HepG2 (cell line): ENCODE data around the gene CCNT2. TPM values are rescaled to one million over a fixed set of nuclear protein-coding genes. Genes with fewer than 3 reads are reported as not detected.

Source experiments
- ATF7 ChIP-seq, 2 experiments: fragments of 450-650 bp in 1 of 2; sonication (generic) in 1 of 2; formaldehyde crosslinking in 1 of 2; IDR thresholded peaks; 2 replicates each; pipeline versions ENCODE4 v1.4.0 to v1.6.1; 2016 to 2020; ENCODE audit warnings: antibody characterized with exemption in 1 of 2, mild to moderate bottlenecking in 1 of 2, missing genetic modification reagents in 1 of 2
- CCDC6 ChIP-seq: sonication (generic); formaldehyde crosslinking; IDR thresholded peaks from 2 replicates; pipeline ENCODE4 v1.8.1; 2022; ENCODE audit warnings: mild to moderate bottlenecking, missing genetic modification reagents, moderate library complexity
- HMG20A ChIP-seq: IDR thresholded peaks from 2 replicates; pipeline ENCODE4 v1.6.1; 2016; ENCODE audit warnings: borderline replicate concordance
- KLF11 ChIP-seq: IDR thresholded peaks from 2 replicates; pipeline ENCODE4 v1.6.1; 2016; ENCODE audit warnings: missing compliant biosample characterization
- MIXL1 ChIP-seq: IDR thresholded peaks from 2 replicates; pipeline ENCODE4 v1.6.1; 2016
- NCOA5 ChIP-seq: sonication (generic); formaldehyde crosslinking; IDR thresholded peaks from 2 replicates; pipeline ENCODE4 v1.4.0; 2020; ENCODE audit warnings: missing genetic modification reagents
- NR2C2 ChIP-seq: sonication (generic); formaldehyde crosslinking; IDR thresholded peaks from 2 replicates; pipeline ENCODE4 v1.4.0; 2020; ENCODE audit warnings: missing genetic modification reagents, mild to moderate bottlenecking, moderate library complexity, borderline replicate concordance
- PAF1 ChIP-seq: IDR thresholded peaks from 2 replicates; pipeline ENCODE4 v1.6.1; 2016; ENCODE audit warnings: missing genetic modification reagents, missing compliant biosample characterization
- RBM39 ChIP-seq: fragments of 200-400 bp; formaldehyde crosslinking; IDR thresholded peaks from one replicate; pipeline ENCODE4 v1.6.1; 2018; ENCODE audit warnings: antibody characterized with exemption, mild to moderate bottlenecking, low read depth, low read length; ENCODE audit not compliant: poor library complexity, severe bottlenecking
- SAP130 ChIP-seq: IDR thresholded peaks from 2 replicates; pipeline ENCODE4 v1.6.1; 2016; ENCODE audit warnings: low read depth
- SMARCC2 ChIP-seq: fragments of 450-650 bp; IDR thresholded peaks from 2 replicates; pipeline ENCODE4 v1.6.1; 2017; ENCODE audit warnings: antibody characterized with exemption, mild to moderate bottlenecking
- SRSF9 ChIP-seq: fragments of 200-400 bp; formaldehyde crosslinking; IDR thresholded peaks from 2 replicates; pipeline ENCODE4 v1.6.1; 2018; ENCODE audit warnings: borderline replicate concordance, mild to moderate bottlenecking, low read depth, low read length; ENCODE audit not compliant: insufficient read depth, poor library complexity, severe bottlenecking
- TSC22D2 ChIP-seq: sonication (generic); formaldehyde crosslinking; IDR thresholded peaks from 2 replicates; pipeline ENCODE4 v1.5.1; 2020; ENCODE audit warnings: missing genetic modification reagents, mild to moderate bottlenecking, borderline replicate concordance
- YEATS4 ChIP-seq: sonication (generic); formaldehyde crosslinking; IDR thresholded peaks from 2 replicates; pipeline ENCODE4 v1.4.0; 2020; ENCODE audit warnings: missing genetic modification reagents, borderline replicate concordance
- YY1 ChIP-seq: IDR thresholded peaks from 2 replicates; pipeline ENCODE4 v1.6.1; 2011; ENCODE audit warnings: low read length, low read depth, moderate library complexity, mild to moderate bottlenecking; ENCODE audit not compliant: insufficient read depth, insufficient replicate concordance
- ZBTB21 ChIP-seq: sonication (generic); formaldehyde crosslinking; IDR thresholded peaks from 2 replicates; pipeline ENCODE4 v1.4.0; 2020; ENCODE audit warnings: missing genetic modification reagents
- ZHX2 ChIP-seq, 2 experiments: sonication (generic) in 1 of 2; formaldehyde crosslinking in 1 of 2; IDR thresholded peaks; 2 replicates each; pipeline versions ENCODE4 v1.6.1 to v1.9.0; 2014 to 2022; ENCODE audit warnings: antibody characterized with exemption in 1 of 2, borderline replicate concordance in 1 of 2, inconsistent platforms in 1 of 2, low read depth in 1 of 2, missing genetic modification reagents in 1 of 2
- ZNF101 ChIP-seq: sonication (generic); formaldehyde crosslinking; IDR thresholded peaks from 2 replicates; pipeline ENCODE4 v1.4.0; 2020; ENCODE audit warnings: mild to moderate bottlenecking, low read depth, missing genetic modification reagents, borderline replicate concordance
- ZNF431 ChIP-seq: sonication (generic); formaldehyde crosslinking; IDR thresholded peaks from 2 replicates; pipeline ENCODE4 v1.9.0; 2022; ENCODE audit warnings: missing genetic modification reagents, low read depth, mild to moderate bottlenecking, borderline replicate concordance
- ZNF501 ChIP-seq: sonication (generic); formaldehyde crosslinking; IDR thresholded peaks from 2 replicates; pipeline ENCODE4 v1.5.1; 2020; ENCODE audit warnings: mild to moderate bottlenecking, moderate library complexity, missing genetic modification reagents
- ZNF619 ChIP-seq: sonication (generic); formaldehyde crosslinking; IDR thresholded peaks from 2 replicates; pipeline ENCODE4 v1.4.0; 2020; ENCODE audit warnings: mild to moderate bottlenecking, missing genetic modification reagents
- ZNF670 ChIP-seq: sonication (generic); formaldehyde crosslinking; IDR thresholded peaks from 2 replicates; pipeline ENCODE4 v1.8.0; 2022; ENCODE audit warnings: mild to moderate bottlenecking, missing genetic modification reagents, borderline replicate concordance
- ZNF766 ChIP-seq: sonication (generic); formaldehyde crosslinking; IDR thresholded peaks from 2 replicates; pipeline ENCODE4 v1.5.0; 2020; ENCODE audit warnings: missing genetic modification reagents, borderline replicate concordance
- polyA plus RNA-seq, 8 experiments: library from polyadenylated mRNA; depleted of rRNA in 3 of 8; stranded (reverse) in 7 of 8; unstranded in 1 of 8; fragments of >200 nt; fragmentation: Illumina TruSeq in 4 of 8; extraction: Trizol in 4 of 8; gene quantifications; 2 replicates each; pipeline versions ENCODE4 v1.2.1 to v1.2.3, GENCODE V29; 2011 to 2016; ENCODE audit warnings: low read depth in 4 of 8, missing spikeins in 1 of 8, mixed read lengths in 1 of 8; ENCODE audit not compliant: insufficient read depth in 1 of 8
- total RNA-seq, 5 experiments: library from RNA; depleted of rRNA; stranded (reverse); fragments of >200 nt; fragmentation: Illumina TruSeq; extraction: Trizol; gene quantifications; 2 replicates each; pipeline ENCODE4 v1.2.3, GENCODE V29; 2016; ENCODE audit warnings: low read depth in 1 of 5

The CCNT2 gene
- total and polyA plus RNA-seq, 2 of the 13 experiments (the other 11 are each of a cell fraction or from before 2014, with no cell fraction given) = 22.1 to 34.4 TPM

DNA sequence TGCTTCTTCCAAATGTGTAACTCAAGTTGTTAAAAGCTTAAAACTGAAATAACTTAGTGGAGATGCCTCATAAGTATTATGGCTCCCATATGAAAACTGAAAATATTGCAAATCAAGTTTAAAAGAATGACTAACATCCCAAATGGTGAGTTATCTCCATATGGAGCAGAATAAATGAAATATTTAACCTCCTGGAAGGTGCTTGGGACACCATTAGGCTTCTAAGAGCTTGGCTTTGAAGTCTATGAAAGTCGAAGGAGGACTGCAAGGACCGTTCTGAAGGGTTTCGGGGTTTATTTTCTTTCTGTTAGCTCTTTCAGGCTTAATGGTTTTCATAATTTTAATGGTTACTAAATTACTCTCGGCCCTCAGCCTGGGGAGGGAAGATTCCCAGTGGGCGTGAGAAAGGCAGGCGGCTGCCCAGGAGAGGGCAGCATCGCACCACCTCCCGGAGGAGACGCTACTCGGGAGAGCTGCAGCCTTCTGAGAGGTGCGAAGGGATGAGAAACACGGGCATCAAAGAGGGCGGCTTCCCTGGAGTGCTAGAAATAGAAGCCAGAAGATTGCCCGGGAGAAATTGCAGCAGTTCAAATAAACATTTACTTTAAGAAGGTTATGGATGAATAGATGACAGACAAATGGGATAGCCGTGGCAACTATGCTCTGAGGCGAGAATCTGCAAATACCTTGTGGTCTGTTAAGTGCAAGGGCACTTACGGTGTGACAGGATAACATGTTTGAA is 85.6 kb downstream of the CCNT2 start (continued):
- no peak for TF ChIP-seq NCOA5 (CRISPR knock-in tag)
- TF ChIP-seq CCDC6 (CRISPR knock-in tag) = no peak
- TF ChIP-seq PAF1 (CRISPR knock-in tag) = no peak
- no peak for TF ChIP-seq YEATS4 (CRISPR knock-in tag)
- TF ChIP-seq HMG20A = no peak
- no peak for TF ChIP-seq SRSF9
- no peak for TF ChIP-seq KLF11 (CRISPR knock-in tag)
- peak; percentile 61; the same call in 1 of the 2 replicates for TF ChIP-seq TSC22D2 (CRISPR knock-in tag)
- no peak; the same call in 1 of the 2 replicates for TF ChIP-seq SAP130 (CRISPR knock-in tag)
- TF ChIP-seq NR2C2 = no peak
- TF ChIP-seq ZNF431 (CRISPR knock-in tag) = no peak
- TF ChIP-seq RBM39 = no peak
- no peak for TF ChIP-seq ZNF619
- TF ChIP-seq MIXL1 (CRISPR knock-in tag) = 0 out of 2 replicates have a peak, but pooled peaks have one; percentile 61
- TF ChIP-seq YY1 = peak; percentile 54
- TF ChIP-seq ZNF501 = peak; percentile 92
- no peak for TF ChIP-seq SMARCC2
- no peak for TF ChIP-seq ZHX2 (IDR thresholded peaks at IDR 0.05; ENCODE audit: low read depth)
- no peak for TF ChIP-seq ZHX2 (CRISPR knock-in tag; IDR thresholded peaks at IDR 0.05; ENCODE audit: borderline replicate concordance)
- no peak for TF ChIP-seq ZBTB21
- TF ChIP-seq ZNF766 (CRISPR knock-in tag) = no peak
- TF ChIP-seq ZNF670 = no peak
- TF ChIP-seq ATF7 (IDR thresholded peaks at IDR 0.05) = no peak
- TF ChIP-seq ATF7 (CRISPR knock-in tag; IDR thresholded peaks at IDR 0.05) = no peak
- no peak for TF ChIP-seq ZNF101
